ENCODE data around the gene BCL6. TPM values are rescaled to one million over a fixed set of nuclear protein-coding genes. Genes with fewer than 3 reads are reported as not detected.

Gene BCL6
- total and polyA plus RNA-seq, 12 donors, result 27.9 to 154 (median 47.6) TPM

DNA sequence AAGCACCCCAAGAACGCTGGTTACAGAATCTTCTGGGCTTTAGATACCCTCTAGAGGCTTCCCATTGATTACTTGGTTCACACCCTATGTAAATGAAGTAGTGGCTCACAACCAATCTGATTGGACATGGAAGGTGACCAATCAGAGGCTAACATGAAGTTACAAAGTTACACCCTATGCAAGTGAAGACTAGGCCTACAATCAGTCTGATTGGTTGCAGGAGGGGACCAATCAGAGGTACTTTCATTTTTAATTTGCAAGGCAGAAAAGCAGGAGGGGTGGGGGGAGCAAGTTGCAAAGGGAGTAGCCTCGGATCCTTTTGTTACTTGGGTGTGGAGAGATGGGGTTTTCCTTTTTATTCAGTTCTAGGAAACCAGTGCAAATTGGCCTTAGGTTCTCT lies 31.8 kb downstream of the BCL6 start:
- H3K27me3 ChIP-seq, result no peaks in the 10 kb centered on the region
- H3K4me3 ChIP-seq, result no peak overlapping the region
- 75 to 88% methylated on average over 2 of the region's 2 CpGs for WGBS, 2 donors
- intact Hi-C loops (cut with DNase I), result loop anchor here in 8 of 10 donors (5.0 to 10.0 kb wide), 5 partner anchors 99 to 499 kb away; no protein-coding TSS in a partner anchor
- H3K9me3 ChIP-seq, result no peaks in the 10 kb centered on the region
- H3K36me3 ChIP-seq, result no peaks in the 10 kb centered on the region
- DNase-seq, result peak in 1 of 2 donors; percentile 23
- ATAC-seq, result peak in 7 of 8 donors; percentile 29 to 80 (median 52)
- H3K27ac ChIP-seq, result no peak overlapping the region
- peaks cover 0 to 12% (median 3%) of the 10 kb centered on the region in 9 donors for H3K4me1 ChIP-seq
- no peak for TF ChIP-seq CTCF (IDR thresholded peaks at IDR 0.05)

- ATAC-seq, result no peak
- DNase-seq, result no peak
- Histone ChIP-seq H3K4me1 (peaks cover 0 to 27% (median 4%) of the 10 kb centered on the region in 9 donors), H3K27ac (no peak overlapping the region), H3K9me3 (no peaks in the 10 kb centered on the region), H3K27me3 (no peaks in the 10 kb centered on the region), H3K4me3 (no peak overlapping the region), H3K36me3 (no peaks in the 10 kb centered on the region)
- 71 to 72% methylated on average over 4 of the region's 4 CpGs for WGBS, 2 donors
- TF ChIP-seq CTCF (IDR thresholded peaks at IDR 0.05), result no peak
- intact Hi-C loops (cut with DNase I), result no loop called here
These were observed 36.1 kb downstream of the BCL6 start for GRCh38 chr3:187709155-187709554.

DNA sequence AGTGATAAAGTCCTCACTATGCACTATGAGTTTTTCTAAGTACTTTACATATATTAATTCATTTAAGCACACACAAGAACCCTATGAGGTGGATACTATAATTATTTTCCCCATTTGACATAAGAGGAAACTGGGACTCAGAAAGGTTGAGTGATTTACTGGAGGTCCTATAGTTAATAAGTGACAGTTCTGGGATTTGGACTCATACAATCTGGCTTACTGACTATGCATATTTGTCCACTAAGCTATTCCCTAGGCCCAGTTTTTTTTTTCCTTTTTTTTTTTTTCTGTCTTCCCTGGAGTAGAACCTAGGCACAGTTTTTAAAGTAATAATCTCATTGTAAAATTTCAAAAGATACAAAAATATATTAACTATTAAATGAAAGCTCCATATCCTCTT lies 36.6 kb downstream of the BCL6 start:
- H3K9me3 ChIP-seq, result no peaks in the 10 kb centered on the region
- no peak for DNase-seq
- H3K4me3 ChIP-seq, result no peak overlapping the region
- H3K4me1 ChIP-seq, result peaks cover 0 to 23% (median 4%) of the 10 kb centered on the region in 9 donors
- no peak overlapping the region for H3K27ac ChIP-seq
- intact Hi-C loops (cut with DNase I), result no loop called here
- H3K27me3 ChIP-seq, result no peaks in the 10 kb centered on the region
- no peak for TF ChIP-seq CTCF (IDR thresholded peaks at IDR 0.05)
- ATAC-seq, result no peak
- H3K36me3 ChIP-seq, result no peaks in the 10 kb centered on the region

DNA sequence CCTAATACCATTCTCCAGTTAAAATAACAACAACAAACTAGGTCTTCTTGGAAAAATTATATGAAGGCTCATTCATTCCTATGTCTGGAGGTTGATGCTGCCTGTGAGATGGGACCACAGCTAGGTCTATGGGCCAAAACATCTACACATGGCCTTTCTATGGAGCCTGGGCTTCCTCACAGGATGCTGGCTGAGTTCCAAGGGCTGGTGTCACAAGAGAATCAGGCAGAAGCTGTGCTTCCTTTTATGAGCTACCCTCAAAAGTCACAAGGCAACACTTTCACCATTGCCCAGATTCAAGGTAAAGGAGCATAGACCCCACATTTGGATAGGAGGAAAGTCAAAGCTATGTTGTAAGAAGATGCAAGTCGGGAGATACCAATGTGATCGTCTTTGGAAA lies 38.3 kb downstream of the BCL6 start:
- Histone ChIP-seq H3K36me3 (no peaks in the 10 kb centered on the region), H3K9me3 (no peaks in the 10 kb centered on the region), H3K27me3 (no peaks in the 10 kb centered on the region), H3K4me1 (peaks cover 0 to 22% (median 0%) of the 10 kb centered on the region in 9 donors), H3K4me3 (no peak overlapping the region), H3K27ac (no peak overlapping the region)
- no peak for TF ChIP-seq CTCF (IDR thresholded peaks at IDR 0.05)
- peak in 1 of 2 donors; percentile 44 for DNase-seq
- intact Hi-C loops (cut with DNase I), result no loop called here
- no peak for ATAC-seq
- WGBS, 2 donors, result 82 to 87% methylated on average over 2 of the region's 2 CpGs

Data from heart right ventricle (tissue), 16 donors.